Breast epithelium (tissue), 4 donors: ENCODE data around the gene CENPI. TPM values are rescaled to one million over a fixed set of nuclear protein-coding genes. Genes with fewer than 3 reads are reported as not detected.
"Not testable (repeated sequence)": the region's sequence is repeated elsewhere in the genome, so short reads cannot be mapped to it uniquely, and the experiment has no call there.

Source experiments
- DNase-seq, 2 donors: peaks; one replicate each; pipeline ENCODE4 v3.0.0-alpha.2; 2019; ENCODE audit warnings: low spot score in 2 of 2
- H3K27ac ChIP-seq, 2 donors: fragments of 200-600 bp; sonication (generic) in 1 of 2; one replicate each; pipeline ENCODE4 v1.5.1; 2016 to 2019; ENCODE audit warnings: mild to moderate bottlenecking in 1 of 2
- H3K27me3 ChIP-seq, 2 donors: fragments of 200-600 bp; sonication (generic) in 1 of 2; one replicate each; pipeline versions ENCODE4 v1.5.1 to v1.6.0; 2017 to 2019; ENCODE audit warnings: control low read depth in 1 of 2, mild to moderate bottlenecking in 1 of 2
- H3K36me3 ChIP-seq: fragments of 200-600 bp; one replicate; pipeline ENCODE4 v1.5.1; 2019
- H3K4me1 ChIP-seq, 2 donors: fragments of 200-600 bp; sonication (generic); one replicate each; pipeline ENCODE4 v1.5.1; 2016 to 2019; ENCODE audit warnings: control low read depth in 1 of 2
- H3K4me3 ChIP-seq, 3 donors: fragments of 200-600 bp; sonication (generic); 1 replicate in 2 of 3; 2 replicates in 1 of 3; pipeline ENCODE4 v1.5.1; 2016 to 2019; ENCODE audit warnings: mild to moderate bottlenecking in 3 of 3, moderate library complexity in 2 of 3
- H3K9me3 ChIP-seq, 2 donors: fragments of 200-600 bp; sonication (generic) in 1 of 2; one replicate each; pipeline ENCODE4 v1.5.1; 2016 to 2019; ENCODE audit warnings: control low read depth in 1 of 2
- CTCF ChIP-seq, 3 donors: fragments of 450-650 bp; IDR thresholded peaks; one replicate each; pipeline ENCODE4 v1.5.1; 2016 to 2017; ENCODE audit warnings: antibody characterized with exemption in 3 of 3, mild to moderate bottlenecking in 3 of 3, moderate library complexity in 3 of 3
- POLR2A ChIP-seq: fragments of 450-650 bp; IDR thresholded peaks from one replicate; pipeline ENCODE4 v1.6.1; 2016; ENCODE audit warnings: antibody characterized with exemption, mild to moderate bottlenecking, moderate library complexity
- POLR2AphosphoS5 ChIP-seq, 3 donors: sonication (generic); formaldehyde crosslinking; IDR thresholded peaks; one replicate each; pipeline ENCODE4 v1.6.1; 2017; ENCODE audit warnings: antibody characterized with exemption in 3 of 3
- intact Hi-C: fragments of 100-400 bp; cut with DNase I; formaldehyde crosslinking; loops from one replicate; pipeline ENCODE4 v1.15.1; 2023; ENCODE audit warnings: low total_unique reads
- total RNA-seq, 3 donors: library from RNA; depleted of rRNA; stranded (reverse); fragments of >200 nt; gene quantifications; one replicate each; pipeline ENCODE4 v1.1.0, GENCODE V29; 2016

CENPI gene
- 1 to 10 TPM in 1 of 3 donors, under 1 TPM in 2; 0.88 to 1.4 (median 0.98) TPM for total RNA-seq

- H3K27me3 ChIP-seq, result peaks cover 0 to 19% of the 10 kb centered on the region in 2 donors
- TF ChIP-seq CTCF (IDR thresholded peaks at IDR 0.05), result no peak
- peak in 1 of 3 donors; percentile 51 for TF ChIP-seq POLR2AphosphoS5 (IDR thresholded peaks at IDR 0.05)
- no peak for TF ChIP-seq POLR2A
- DNase-seq, result peak; percentile 89 to 91
- peak within 1 kb of the TSS; percentile 35 to 51 (median 43) for H3K4me3 ChIP-seq
- intact Hi-C loops, result no loop called here
- H3K4me1 ChIP-seq, result no peaks in the 10 kb centered on the region
- H3K27ac ChIP-seq, result peak within 1 kb of the TSS; percentile 29 to 70
- no peaks in the 10 kb centered on the region for H3K36me3 ChIP-seq
- H3K9me3 ChIP-seq, result no peaks in the 10 kb centered on the region
Measured at GRCh38 chrX:101097546-101098453, at the start of gene CENPI. Gene CENPI (plus strand): TSS chrX:101098204. CDS start chrX:101101071, 2,867 bp downstream.

- Histone ChIP-seq H3K4me1 (no peaks in the 10 kb centered on the region), H3K27ac (peak overlapping the region; percentile 86 to 92), H3K36me3 (no peaks in the 10 kb centered on the region), H3K9me3 (no peaks in the 10 kb centered on the region), H3K27me3 (peaks cover 0 to 3% of the 10 kb centered on the region in 2 donors), H3K4me3 (peak overlapping the region; percentile 55 to 77 (median 59))
- TF ChIP-seq POLR2AphosphoS5 (IDR thresholded peaks at IDR 0.05) (no peak), CTCF (IDR thresholded peaks at IDR 0.05) (no peak), POLR2A (no peak)
- intact Hi-C loops, result no loop called here
- DNase-seq, result no peak
Measured at GRCh38 chrX:101051153-101051548, 46.9 kb upstream of the CENPI start.

- DNase-seq, result peak; percentile 67 to 68
- peak within 1 kb of the TSS; percentile 86 to 92 for H3K27ac ChIP-seq
Measured at GRCh38 chrX:101051549-101052302, 46.3 kb upstream of the CENPI start, which contains the start of gene TRMT2B. Gene TRMT2B (minus strand): TSS chrX:101052111. CDS start chrX:101042289, 9,822 bp downstream.

GRCh38 chrX:101056551-101056950 is 41.5 kb upstream of the CENPI start:
- not testable (repeated sequence) for DNase-seq

More at GRCh38 chrX:101051549-101052302, 46.3 kb upstream of the CENPI start, which contains the start of gene TRMT2B:
- H3K4me1 ChIP-seq, result no peaks in the 10 kb centered on the region
- H3K4me3 ChIP-seq, result peak within 1 kb of the TSS; percentile 55 to 77 (median 59)
- intact Hi-C loops, result no loop called here
- TF ChIP-seq CTCF (IDR thresholded peaks at IDR 0.05) (no peak), POLR2A (no peak), POLR2AphosphoS5 (IDR thresholded peaks at IDR 0.05) (no peak)
- no peaks in the 10 kb centered on the region for H3K36me3 ChIP-seq
- no peaks in the 10 kb centered on the region for H3K9me3 ChIP-seq
- H3K27me3 ChIP-seq, result no peaks in the 10 kb centered on the region

GRCh38 chrX:101057093-101057714 is 40.8 kb upstream of the CENPI start:
- H3K4me1 ChIP-seq, result no peaks in the 10 kb centered on the region
- H3K36me3 ChIP-seq, result no peaks in the 10 kb centered on the region
- DNase-seq, result no peak
- no peak overlapping the region for H3K27ac ChIP-seq
- H3K9me3 ChIP-seq, result no peaks in the 10 kb centered on the region
- H3K27me3 ChIP-seq, result peaks cover 0 to 21% of the 10 kb centered on the region in 2 donors
- intact Hi-C loops, result no loop called here
- no peak for TF ChIP-seq CTCF (IDR thresholded peaks at IDR 0.05)
- TF ChIP-seq POLR2A, result no peak
- no peak for TF ChIP-seq POLR2AphosphoS5 (IDR thresholded peaks at IDR 0.05)
- no peak overlapping the region for H3K4me3 ChIP-seq

More at GRCh38 chrX:101056551-101056950, 41.5 kb upstream of the CENPI start:
- H3K4me1 ChIP-seq, H3K27ac ChIP-seq, H3K4me3 ChIP-seq, H3K36me3 ChIP-seq, H3K9me3 ChIP-seq, intact Hi-C loops: not testable (repeated sequence)
- H3K27me3 ChIP-seq, result peaks cover 0 to 21% of the 10 kb centered on the region in 2 donors
